HepG2 (cell line): ENCODE data around the gene IER2. TPM values are rescaled to one million over a fixed set of nuclear protein-coding genes. Genes with fewer than 3 reads are reported as not detected.
A peak's percentile ranks its signal among the peaks of the same experiment; 100 is the strongest.

Experiments
- ATF7-NPFF ChIP-seq: sonication (generic); formaldehyde crosslinking; IDR thresholded peaks from 2 replicates; pipeline ENCODE4 v1.8.1; 2023; ENCODE audit warnings: mild to moderate bottlenecking, low read depth, missing genetic modification reagents, moderate library complexity
- BORCS8-MEF2B ChIP-seq: sonication (generic); formaldehyde crosslinking; IDR thresholded peaks from 2 replicates; pipeline ENCODE4 v1.8.0; 2022; ENCODE audit warnings: mild to moderate bottlenecking, missing genetic modification reagents
- DMAP1 ChIP-seq: IDR thresholded peaks from 2 replicates; pipeline ENCODE4 v1.6.1; 2016
- GATA4 ChIP-seq: sonication (generic); IDR thresholded peaks from 2 replicates; pipeline ENCODE4 v1.6.1; 2016; ENCODE audit warnings: antibody characterized with exemption, low read depth, borderline replicate concordance
- ISL2 ChIP-seq: sonication (generic); formaldehyde crosslinking; IDR thresholded peaks from 2 replicates; pipeline ENCODE4 v1.5.0; 2020; ENCODE audit warnings: missing genetic modification reagents
- MXD4 ChIP-seq: IDR thresholded peaks from 2 replicates; pipeline ENCODE4 v1.6.1; 2016; ENCODE audit warnings: mild to moderate bottlenecking, missing biosample characterization, missing genetic modification reagents
- NFE2L1 ChIP-seq: sonication (generic); formaldehyde crosslinking; IDR thresholded peaks from 2 replicates; pipeline ENCODE4 v1.4.0; 2020; ENCODE audit warnings: missing genetic modification reagents, mild to moderate bottlenecking, borderline replicate concordance
- SAFB2 ChIP-seq: sonication (generic); formaldehyde crosslinking; IDR thresholded peaks from 2 replicates; pipeline ENCODE4 v1.5.1; 2020; ENCODE audit warnings: missing genetic modification reagents, low read depth, mild to moderate bottlenecking, borderline replicate concordance
- TCF7L2 ChIP-seq: IDR thresholded peaks from 2 replicates; pipeline ENCODE4 v1.6.1; 2011; ENCODE audit warnings: mild to moderate bottlenecking, low read depth, low read length, moderate library complexity
- TGIF2 ChIP-seq: IDR thresholded peaks from 2 replicates; pipeline ENCODE4 v1.6.1; 2016; ENCODE audit warnings: control low read depth, missing compliant biosample characterization
- ZKSCAN1 ChIP-seq: fragments of 150-350 bp; IDR thresholded peaks from 2 replicates; pipeline ENCODE4 v1.6.1; 2014; ENCODE audit warnings: low read length
- ZKSCAN5 ChIP-seq: sonication (generic); formaldehyde crosslinking; IDR thresholded peaks from 2 replicates; pipeline ENCODE4 v1.5.1; 2020; ENCODE audit warnings: mild to moderate bottlenecking, missing genetic modification reagents
- ZMYM3 ChIP-seq: sonication (generic); formaldehyde crosslinking; IDR thresholded peaks from 2 replicates; pipeline ENCODE4 v1.5.1; 2020; ENCODE audit warnings: mild to moderate bottlenecking, missing genetic modification reagents
- ZNF124 ChIP-seq: sonication (generic); formaldehyde crosslinking; IDR thresholded peaks from 2 replicates; pipeline ENCODE4 v1.4.0; 2020; ENCODE audit warnings: missing genetic modification reagents
- ZNF235 ChIP-seq: sonication (generic); formaldehyde crosslinking; IDR thresholded peaks from 2 replicates; pipeline ENCODE4 v1.8.1; 2023; ENCODE audit warnings: mild to moderate bottlenecking, missing genetic modification reagents, borderline replicate concordance
- ZNF543 ChIP-seq: sonication (generic); formaldehyde crosslinking; IDR thresholded peaks from 2 replicates; pipeline ENCODE4 v1.4.0; 2020; ENCODE audit warnings: mild to moderate bottlenecking, missing genetic modification reagents
- ZNF772 ChIP-seq: sonication (generic); formaldehyde crosslinking; IDR thresholded peaks from 2 replicates; pipeline ENCODE4 v1.5.0; 2020; ENCODE audit warnings: mild to moderate bottlenecking, missing genetic modification reagents
- polyA plus RNA-seq, 8 experiments: library from polyadenylated mRNA; depleted of rRNA in 3 of 8; stranded (reverse) in 7 of 8; unstranded in 1 of 8; fragments of >200 nt; fragmentation: Illumina TruSeq in 4 of 8; extraction: Trizol in 4 of 8; gene quantifications; 2 replicates each; pipeline versions ENCODE4 v1.2.1 to v1.2.3, GENCODE V29; 2011 to 2016; ENCODE audit warnings: low read depth in 4 of 8, missing spikeins in 1 of 8, mixed read lengths in 1 of 8; ENCODE audit not compliant: insufficient read depth in 1 of 8
- total RNA-seq, 5 experiments: library from RNA; depleted of rRNA; stranded (reverse); fragments of >200 nt; fragmentation: Illumina TruSeq; extraction: Trizol; gene quantifications; 2 replicates each; pipeline ENCODE4 v1.2.3, GENCODE V29; 2016; ENCODE audit warnings: low read depth in 1 of 5
- TF ChIP-seq, protein P1 (sequence below): sonication (generic); formaldehyde crosslinking; conservative IDR thresholded peaks from 2 replicates; pipeline ENCODE4 v1.4.0; 2020; ENCODE audit warnings: missing genetic modification reagents
- TF ChIP-seq, protein P2 (sequence below): sonication (generic); formaldehyde crosslinking; IDR thresholded peaks from 2 replicates; pipeline ENCODE4 v1.4.0; 2020; ENCODE audit warnings: missing genetic modification reagents, mild to moderate bottlenecking, borderline replicate concordance
- TF ChIP-seq, protein P3 (sequence below): sonication (generic); formaldehyde crosslinking; IDR thresholded peaks from 2 replicates; pipeline ENCODE4 v1.4.0; 2020; ENCODE audit warnings: missing genetic modification reagents
- TF ChIP-seq, protein P4 (sequence below): sonication (generic); formaldehyde crosslinking; IDR thresholded peaks from 2 replicates; pipeline ENCODE4 v1.4.0; 2020; ENCODE audit warnings: mild to moderate bottlenecking, low read depth, missing genetic modification reagents

The IER2 gene
- total and polyA plus RNA-seq, 2 of the 13 experiments (the other 11 are each of a cell fraction or from before 2014, with no cell fraction given) = 10.1 to 14.3 TPM

DNA sequence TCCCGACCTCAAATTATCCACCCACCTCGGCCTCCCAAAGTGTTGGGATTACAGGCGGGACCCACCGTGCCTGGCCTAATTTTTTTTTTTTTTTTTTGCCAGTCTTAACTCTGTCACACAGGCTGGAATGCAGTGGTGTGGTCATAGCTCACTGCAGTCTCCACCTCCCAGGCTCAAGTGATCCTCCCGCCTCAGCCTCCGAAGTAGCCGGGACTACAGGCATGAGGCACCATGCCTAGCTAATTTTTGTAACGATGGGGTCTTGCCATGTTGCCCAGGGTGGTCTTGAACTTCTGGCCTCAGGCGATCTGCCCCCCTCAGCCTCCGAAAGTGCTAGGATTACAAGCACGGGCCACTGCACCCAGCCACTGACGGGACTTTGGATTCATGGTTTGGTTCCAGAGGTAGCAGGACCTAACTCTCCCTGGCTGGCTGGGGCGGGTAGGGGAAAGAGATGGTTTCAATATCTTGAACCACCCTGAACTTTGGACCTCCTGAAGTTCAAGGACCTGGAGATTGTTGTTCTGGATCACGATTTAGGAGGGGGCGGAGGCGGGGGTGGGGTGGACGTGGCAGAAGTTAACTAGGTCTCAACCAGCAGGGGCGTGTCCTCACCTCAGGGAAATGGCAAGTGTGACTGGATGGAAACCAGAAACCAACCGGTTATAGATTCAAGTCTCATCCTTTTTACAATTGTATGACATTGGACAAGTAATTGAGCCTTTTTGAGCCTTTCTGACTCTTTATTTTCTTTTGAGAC lies 40.8 kb downstream of the IER2 start (continued):
- TF ChIP-seq, protein P1, sequence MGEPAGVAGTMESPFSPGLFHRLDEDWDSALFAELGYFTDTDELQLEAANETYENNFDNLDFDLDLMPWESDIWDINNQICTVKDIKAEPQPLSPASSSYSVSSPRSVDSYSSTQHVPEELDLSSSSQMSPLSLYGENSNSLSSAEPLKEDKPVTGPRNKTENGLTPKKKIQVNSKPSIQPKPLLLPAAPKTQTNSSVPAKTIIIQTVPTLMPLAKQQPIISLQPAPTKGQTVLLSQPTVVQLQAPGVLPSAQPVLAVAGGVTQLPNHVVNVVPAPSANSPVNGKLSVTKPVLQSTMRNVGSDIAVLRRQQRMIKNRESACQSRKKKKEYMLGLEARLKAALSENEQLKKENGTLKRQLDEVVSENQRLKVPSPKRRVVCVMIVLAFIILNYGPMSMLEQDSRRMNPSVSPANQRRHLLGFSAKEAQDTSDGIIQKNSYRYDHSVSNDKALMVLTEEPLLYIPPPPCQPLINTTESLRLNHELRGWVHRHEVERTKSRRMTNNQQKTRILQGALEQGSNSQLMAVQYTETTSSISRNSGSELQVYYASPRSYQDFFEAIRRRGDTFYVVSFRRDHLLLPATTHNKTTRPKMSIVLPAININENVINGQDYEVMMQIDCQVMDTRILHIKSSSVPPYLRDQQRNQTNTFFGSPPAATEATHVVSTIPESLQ = no peak
- TF ChIP-seq GATA4 (no peak), ZNF543 (no peak), TGIF2 (CRISPR knock-in tag) (no peak), ZMYM3 (peak; percentile 96), ATF7-NPFF (CRISPR knock-in tag) (no peak), MXD4 (no peak), DMAP1 (CRISPR knock-in tag) (0 out of 2 replicates have a peak, but pooled peaks have one; percentile 20), TCF7L2 (no peak), SAFB2 (CRISPR knock-in tag) (0 out of 2 replicates have a peak, but pooled peaks have one; percentile 42), ZKSCAN5 (CRISPR knock-in tag) (no peak), BORCS8-MEF2B (CRISPR knock-in tag) (no peak), ZNF124 (CRISPR knock-in tag) (no peak), ISL2 (CRISPR knock-in tag) (no peak), ZNF772 (no peak; the same call in 1 of the 2 replicates), ZKSCAN1 (no peak), NFE2L1 (CRISPR knock-in tag) (no peak), ZNF235 (CRISPR knock-in tag) (no peak)
- TF ChIP-seq, protein P2, sequence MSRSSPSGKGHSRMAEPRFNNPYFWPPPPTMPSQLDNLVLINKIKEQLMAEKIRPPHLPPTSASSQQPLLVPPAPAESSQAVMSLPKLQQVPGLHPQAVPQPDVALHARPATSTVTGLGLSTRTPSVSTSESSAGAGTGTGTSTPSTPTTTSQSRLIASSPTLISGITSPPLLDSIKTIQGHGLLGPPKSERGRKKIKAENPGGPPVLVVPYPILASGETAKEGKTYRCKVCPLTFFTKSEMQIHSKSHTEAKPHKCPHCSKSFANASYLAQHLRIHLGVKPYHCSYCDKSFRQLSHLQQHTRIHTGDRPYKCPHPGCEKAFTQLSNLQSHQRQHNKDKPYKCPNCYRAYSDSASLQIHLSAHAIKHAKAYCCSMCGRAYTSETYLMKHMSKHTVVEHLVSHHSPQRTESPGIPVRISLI = peak; percentile 55; the same call in 1 of the 2 replicates
- TF ChIP-seq, protein P3, sequence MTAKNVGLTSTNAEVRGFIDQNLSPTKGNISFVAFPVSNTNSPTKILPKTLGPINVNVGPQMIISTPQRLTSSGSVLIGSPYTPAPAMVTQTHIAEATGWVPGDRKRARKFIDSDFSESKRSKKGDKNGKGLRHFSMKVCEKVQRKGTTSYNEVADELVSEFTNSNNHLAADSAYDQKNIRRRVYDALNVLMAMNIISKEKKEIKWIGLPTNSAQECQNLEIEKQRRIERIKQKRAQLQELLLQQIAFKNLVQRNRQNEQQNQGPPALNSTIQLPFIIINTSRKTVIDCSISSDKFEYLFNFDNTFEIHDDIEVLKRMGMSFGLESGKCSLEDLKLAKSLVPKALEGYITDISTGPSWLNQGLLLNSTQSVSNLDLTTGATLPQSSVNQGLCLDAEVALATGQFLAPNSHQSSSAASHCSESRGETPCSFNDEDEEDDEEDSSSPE (CRISPR knock-in tag) = 0 out of 2 replicates have a peak, but pooled peaks have one; percentile 22
- TF ChIP-seq, protein P4, sequence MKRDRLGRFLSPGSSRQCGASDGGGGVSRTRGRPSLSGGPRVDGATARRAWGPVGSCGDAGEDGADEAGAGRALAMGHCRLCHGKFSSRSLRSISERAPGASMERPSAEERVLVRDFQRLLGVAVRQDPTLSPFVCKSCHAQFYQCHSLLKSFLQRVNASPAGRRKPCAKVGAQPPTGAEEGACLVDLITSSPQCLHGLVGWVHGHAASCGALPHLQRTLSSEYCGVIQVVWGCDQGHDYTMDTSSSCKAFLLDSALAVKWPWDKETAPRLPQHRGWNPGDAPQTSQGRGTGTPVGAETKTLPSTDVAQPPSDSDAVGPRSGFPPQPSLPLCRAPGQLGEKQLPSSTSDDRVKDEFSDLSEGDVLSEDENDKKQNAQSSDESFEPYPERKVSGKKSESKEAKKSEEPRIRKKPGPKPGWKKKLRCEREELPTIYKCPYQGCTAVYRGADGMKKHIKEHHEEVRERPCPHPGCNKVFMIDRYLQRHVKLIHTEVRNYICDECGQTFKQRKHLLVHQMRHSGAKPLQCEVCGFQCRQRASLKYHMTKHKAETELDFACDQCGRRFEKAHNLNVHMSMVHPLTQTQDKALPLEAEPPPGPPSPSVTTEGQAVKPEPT (CRISPR knock-in tag) = no peak
